GM12864 (cell line): ENCODE data around the gene TUBGCP6.

ENCODE experiments used
- DNase-seq: peaks from one replicate; pipeline ENCODE4 v3.0.0-alpha.2; 2011; ENCODE audit warnings: low read depth
- H3K4me3 ChIP-seq: 2 replicates; pipeline ENCODE4 v1.5.1; 2011; ENCODE audit warnings: mild to moderate bottlenecking, low read depth, low read length, control low read depth
- CTCF ChIP-seq: IDR thresholded peaks from 2 replicates; pipeline ENCODE4 v1.5.1; 2011; ENCODE audit warnings: low read depth, mild to moderate bottlenecking, moderate library complexity, low read length, control low read depth, inconsistent platforms; ENCODE audit errors: missing control alignments

Gene TUBGCP6

GRCh38 chr22:50282361-50283155 lies 37.7 kb upstream of the TUBGCP6 start:
- no peak for TF ChIP-seq CTCF
- no peak overlapping the region for H3K4me3 ChIP-seq
- DNase-seq: no peak

- H3K4me3 ChIP-seq: no peak overlapping the region
- no peak for TF ChIP-seq CTCF
- DNase-seq: no peak
Measured at GRCh38 chr22:50281957-50282356, 37.1 kb upstream of the TUBGCP6 start.

- TF ChIP-seq CTCF: no peak
- DNase-seq: no peak
- H3K4me3 ChIP-seq: no peak overlapping the region
Measured at GRCh38 chr22:50281384-50281760, 36.5 kb upstream of the TUBGCP6 start.

- no peak for TF ChIP-seq CTCF
- no peak for DNase-seq
- no peak overlapping the region for H3K4me3 ChIP-seq
Measured at GRCh38 chr22:50280708-50281383, 36.0 kb upstream of the TUBGCP6 start.

- no peak for TF ChIP-seq CTCF
- H3K4me3 ChIP-seq: no peak overlapping the region
- no peak for DNase-seq
Measured at GRCh38 chr22:50280022-50280707, 35.3 kb upstream of the TUBGCP6 start.

- TF ChIP-seq CTCF: no peak
- no peak for DNase-seq
- no peak overlapping the region for H3K4me3 ChIP-seq
Measured at GRCh38 chr22:50278956-50279619, 34.3 kb upstream of the TUBGCP6 start.
